Measurements from ENCODE around the gene HSH2D. TPM values are rescaled to one million over a fixed set of nuclear protein-coding genes. Genes with fewer than 3 reads are reported as not detected.
A peak's percentile ranks its signal among the peaks of the same experiment; 100 is the strongest.

HSH2D gene
- total and polyA plus RNA-seq, 9 of the 15 experiments (the other 6 are each of a cell fraction or from before 2014, with no cell fraction given), result 0.03 to 1.1 (median 0.35) TPM; not detected in 1

DNA sequence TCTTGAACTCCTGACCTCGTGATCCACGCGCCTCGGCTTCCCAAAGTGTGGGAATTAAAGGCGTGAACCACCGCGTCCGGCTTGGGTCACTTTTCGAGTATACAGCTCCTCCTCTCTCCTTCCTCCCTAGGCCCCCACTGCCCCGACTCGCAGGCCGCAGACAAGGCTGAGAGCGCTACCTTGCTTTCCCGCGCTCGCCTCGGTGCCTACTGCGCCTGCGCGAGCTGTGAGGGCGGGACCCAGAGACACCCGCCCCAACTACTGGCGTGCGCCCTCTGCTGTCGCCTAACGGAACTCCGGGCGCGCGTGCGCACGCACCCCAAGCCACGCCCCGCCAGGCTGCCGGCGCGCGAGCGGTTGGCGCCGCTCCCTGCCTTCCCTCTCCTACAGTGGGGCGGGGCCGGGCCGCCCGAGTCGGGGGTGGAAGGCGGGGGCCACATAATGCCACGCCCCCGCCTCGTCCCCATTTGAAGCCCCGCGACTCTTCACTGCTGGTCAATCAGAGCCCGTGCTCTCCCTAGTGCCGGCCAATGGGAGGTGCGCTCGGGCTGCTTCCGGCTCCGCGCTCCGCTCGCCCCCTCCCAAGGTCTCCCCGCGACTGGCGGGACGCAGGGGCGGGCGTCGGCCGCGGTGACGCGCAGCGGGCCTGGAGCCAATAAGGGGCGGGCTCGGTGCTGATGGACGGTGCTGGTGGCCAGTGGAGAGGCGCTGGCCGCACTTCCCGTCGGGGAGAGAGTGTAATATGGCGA, 32.2 kb upstream of the HSH2D start, which contains the start of gene RAB8A (continued):
- TF ChIP-seq, protein P1, sequence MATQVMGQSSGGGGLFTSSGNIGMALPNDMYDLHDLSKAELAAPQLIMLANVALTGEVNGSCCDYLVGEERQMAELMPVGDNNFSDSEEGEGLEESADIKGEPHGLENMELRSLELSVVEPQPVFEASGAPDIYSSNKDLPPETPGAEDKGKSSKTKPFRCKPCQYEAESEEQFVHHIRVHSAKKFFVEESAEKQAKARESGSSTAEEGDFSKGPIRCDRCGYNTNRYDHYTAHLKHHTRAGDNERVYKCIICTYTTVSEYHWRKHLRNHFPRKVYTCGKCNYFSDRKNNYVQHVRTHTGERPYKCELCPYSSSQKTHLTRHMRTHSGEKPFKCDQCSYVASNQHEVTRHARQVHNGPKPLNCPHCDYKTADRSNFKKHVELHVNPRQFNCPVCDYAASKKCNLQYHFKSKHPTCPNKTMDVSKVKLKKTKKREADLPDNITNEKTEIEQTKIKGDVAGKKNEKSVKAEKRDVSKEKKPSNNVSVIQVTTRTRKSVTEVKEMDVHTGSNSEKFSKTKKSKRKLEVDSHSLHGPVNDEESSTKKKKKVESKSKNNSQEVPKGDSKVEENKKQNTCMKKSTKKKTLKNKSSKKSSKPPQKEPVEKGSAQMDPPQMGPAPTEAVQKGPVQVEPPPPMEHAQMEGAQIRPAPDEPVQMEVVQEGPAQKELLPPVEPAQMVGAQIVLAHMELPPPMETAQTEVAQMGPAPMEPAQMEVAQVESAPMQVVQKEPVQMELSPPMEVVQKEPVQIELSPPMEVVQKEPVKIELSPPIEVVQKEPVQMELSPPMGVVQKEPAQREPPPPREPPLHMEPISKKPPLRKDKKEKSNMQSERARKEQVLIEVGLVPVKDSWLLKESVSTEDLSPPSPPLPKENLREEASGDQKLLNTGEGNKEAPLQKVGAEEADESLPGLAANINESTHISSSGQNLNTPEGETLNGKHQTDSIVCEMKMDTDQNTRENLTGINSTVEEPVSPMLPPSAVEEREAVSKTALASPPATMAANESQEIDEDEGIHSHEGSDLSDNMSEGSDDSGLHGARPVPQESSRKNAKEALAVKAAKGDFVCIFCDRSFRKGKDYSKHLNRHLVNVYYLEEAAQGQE (IDR thresholded peaks at IDR 0.05; ENCODE audit: borderline replicate concordance), result peak; percentile 86
- TF ChIP-seq, protein P1 (CRISPR knock-in tag; IDR thresholded peaks at IDR 0.05; ENCODE audit: low read depth), result no peak
- TF ChIP-seq CBFA2T2 (conservative IDR thresholded peaks at IDR 0.05) (no peak), MCM2 (IDR thresholded peaks at IDR 0.05; ENCODE audit: low read depth) (no peak), ZNF263 (CRISPR knock-in tag; IDR thresholded peaks at IDR 0.05; ENCODE audit: borderline replicate concordance) (peak; percentile 73; the same call in 1 of the 2 replicates), ZNF174 (CRISPR knock-in tag; IDR thresholded peaks at IDR 0.05) (0 out of 2 replicates have a peak, but pooled peaks have one; percentile 62), CEBPB (tag; IDR thresholded peaks at IDR 0.05) (no peak), MTA1 (IDR thresholded peaks at IDR 0.05; ENCODE audit: borderline replicate concordance) (peak; percentile 58), SOX6 (IDR thresholded peaks at IDR 0.05) (0 out of 2 replicates have a peak, but pooled peaks have one; percentile 24), CBX1 (IDR thresholded peaks at IDR 0.05; ENCODE audit: low read depth) (peak; percentile 83; the same call in 1 of the 2 replicates), CREB1 (IDR thresholded peaks at IDR 0.05) (peak; percentile 94), CREB1 (CRISPR knock-in tag; IDR thresholded peaks at IDR 0.05) (peak; percentile 95), TAF1 (IDR thresholded peaks at IDR 0.05; ENCODE audit: control insufficient read depth, extremely low read depth, insufficient read depth, low read length, severe bottlenecking) (peak; percentile 72), CBX8 (IDR thresholded peaks at IDR 0.05; ENCODE audit: borderline replicate concordance, extremely low read depth, low read depth, low read length, poor library complexity, severe bottlenecking) (no peak), DPF2 (IDR thresholded peaks at IDR 0.05) (peak; percentile 57), CHD1 (IDR thresholded peaks at IDR 0.05; ENCODE audit: low read length) (no peak), RB1 (IDR thresholded peaks at IDR 0.05; ENCODE audit: low read depth) (peak; percentile 100), HEY1 (CRISPR knock-in tag; IDR thresholded peaks at IDR 0.05; ENCODE audit: borderline replicate concordance) (no peak)
- TF ChIP-seq, protein P2, sequence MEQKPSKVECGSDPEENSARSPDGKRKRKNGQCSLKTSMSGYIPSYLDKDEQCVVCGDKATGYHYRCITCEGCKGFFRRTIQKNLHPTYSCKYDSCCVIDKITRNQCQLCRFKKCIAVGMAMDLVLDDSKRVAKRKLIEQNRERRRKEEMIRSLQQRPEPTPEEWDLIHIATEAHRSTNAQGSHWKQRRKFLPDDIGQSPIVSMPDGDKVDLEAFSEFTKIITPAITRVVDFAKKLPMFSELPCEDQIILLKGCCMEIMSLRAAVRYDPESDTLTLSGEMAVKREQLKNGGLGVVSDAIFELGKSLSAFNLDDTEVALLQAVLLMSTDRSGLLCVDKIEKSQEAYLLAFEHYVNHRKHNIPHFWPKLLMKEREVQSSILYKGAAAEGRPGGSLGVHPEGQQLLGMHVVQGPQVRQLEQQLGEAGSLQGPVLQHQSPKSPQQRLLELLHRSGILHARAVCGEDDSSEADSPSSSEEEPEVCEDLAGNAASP (IDR thresholded peaks at IDR 0.05), result no peak

Data from K562 (cell line).